GM12873 (cell line): ENCODE data around the gene KLHDC7A.

Experiments used
- TF ChIP-seq, protein P1 (sequence below): IDR thresholded peaks from 2 replicates; pipeline ENCODE4 v1.5.1; 2012; ENCODE audit warnings: low read depth, mild to moderate bottlenecking, moderate library complexity, low read length, control low read depth; ENCODE audit not compliant: insufficient read depth; ENCODE audit errors: missing control alignments

The KLHDC7A gene

DNA sequence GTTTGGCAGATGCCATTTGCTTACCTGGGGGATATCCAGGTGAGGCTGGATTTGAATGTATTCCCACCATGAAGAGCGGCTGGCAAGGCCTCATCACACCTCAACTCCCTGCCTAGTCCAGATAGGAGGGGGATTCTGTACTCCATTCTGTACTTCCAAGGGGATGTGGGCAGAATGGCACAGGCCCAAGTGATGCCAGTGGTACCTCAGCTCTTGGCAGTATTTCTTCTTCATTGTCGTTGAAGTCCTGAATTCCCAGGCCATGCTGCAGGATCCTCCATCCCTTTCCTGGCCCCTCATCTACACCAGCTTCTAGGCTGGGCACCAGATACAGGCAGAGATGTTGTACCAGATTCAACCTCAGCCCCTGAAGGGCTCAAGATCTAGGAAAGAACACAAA, 47.9 kb downstream of the KLHDC7A start:
- TF ChIP-seq, protein P1, sequence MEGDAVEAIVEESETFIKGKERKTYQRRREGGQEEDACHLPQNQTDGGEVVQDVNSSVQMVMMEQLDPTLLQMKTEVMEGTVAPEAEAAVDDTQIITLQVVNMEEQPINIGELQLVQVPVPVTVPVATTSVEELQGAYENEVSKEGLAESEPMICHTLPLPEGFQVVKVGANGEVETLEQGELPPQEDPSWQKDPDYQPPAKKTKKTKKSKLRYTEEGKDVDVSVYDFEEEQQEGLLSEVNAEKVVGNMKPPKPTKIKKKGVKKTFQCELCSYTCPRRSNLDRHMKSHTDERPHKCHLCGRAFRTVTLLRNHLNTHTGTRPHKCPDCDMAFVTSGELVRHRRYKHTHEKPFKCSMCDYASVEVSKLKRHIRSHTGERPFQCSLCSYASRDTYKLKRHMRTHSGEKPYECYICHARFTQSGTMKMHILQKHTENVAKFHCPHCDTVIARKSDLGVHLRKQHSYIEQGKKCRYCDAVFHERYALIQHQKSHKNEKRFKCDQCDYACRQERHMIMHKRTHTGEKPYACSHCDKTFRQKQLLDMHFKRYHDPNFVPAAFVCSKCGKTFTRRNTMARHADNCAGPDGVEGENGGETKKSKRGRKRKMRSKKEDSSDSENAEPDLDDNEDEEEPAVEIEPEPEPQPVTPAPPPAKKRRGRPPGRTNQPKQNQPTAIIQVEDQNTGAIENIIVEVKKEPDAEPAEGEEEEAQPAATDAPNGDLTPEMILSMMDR = no peak

DNA sequence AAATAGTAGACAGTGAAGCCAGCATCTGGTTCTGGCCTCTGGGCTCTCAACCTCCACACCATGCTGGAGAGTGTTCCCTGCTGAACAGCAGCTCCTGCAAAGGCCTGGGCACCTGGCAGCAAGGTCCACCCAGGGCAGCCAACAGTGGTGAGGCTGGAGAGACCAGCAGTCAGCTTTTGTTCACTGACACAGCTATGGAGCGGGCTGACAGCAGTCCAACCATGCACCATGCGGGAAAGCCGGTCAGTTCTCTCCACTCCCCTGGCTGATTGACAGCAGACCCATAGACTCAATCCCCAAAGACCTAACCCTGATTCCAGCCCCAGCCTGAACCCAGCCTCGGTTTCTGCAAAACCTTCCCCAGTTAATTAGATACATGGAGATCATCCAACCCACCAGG, 49.0 kb downstream of the KLHDC7A start:
- TF ChIP-seq, protein P1 = no peak

DNA sequence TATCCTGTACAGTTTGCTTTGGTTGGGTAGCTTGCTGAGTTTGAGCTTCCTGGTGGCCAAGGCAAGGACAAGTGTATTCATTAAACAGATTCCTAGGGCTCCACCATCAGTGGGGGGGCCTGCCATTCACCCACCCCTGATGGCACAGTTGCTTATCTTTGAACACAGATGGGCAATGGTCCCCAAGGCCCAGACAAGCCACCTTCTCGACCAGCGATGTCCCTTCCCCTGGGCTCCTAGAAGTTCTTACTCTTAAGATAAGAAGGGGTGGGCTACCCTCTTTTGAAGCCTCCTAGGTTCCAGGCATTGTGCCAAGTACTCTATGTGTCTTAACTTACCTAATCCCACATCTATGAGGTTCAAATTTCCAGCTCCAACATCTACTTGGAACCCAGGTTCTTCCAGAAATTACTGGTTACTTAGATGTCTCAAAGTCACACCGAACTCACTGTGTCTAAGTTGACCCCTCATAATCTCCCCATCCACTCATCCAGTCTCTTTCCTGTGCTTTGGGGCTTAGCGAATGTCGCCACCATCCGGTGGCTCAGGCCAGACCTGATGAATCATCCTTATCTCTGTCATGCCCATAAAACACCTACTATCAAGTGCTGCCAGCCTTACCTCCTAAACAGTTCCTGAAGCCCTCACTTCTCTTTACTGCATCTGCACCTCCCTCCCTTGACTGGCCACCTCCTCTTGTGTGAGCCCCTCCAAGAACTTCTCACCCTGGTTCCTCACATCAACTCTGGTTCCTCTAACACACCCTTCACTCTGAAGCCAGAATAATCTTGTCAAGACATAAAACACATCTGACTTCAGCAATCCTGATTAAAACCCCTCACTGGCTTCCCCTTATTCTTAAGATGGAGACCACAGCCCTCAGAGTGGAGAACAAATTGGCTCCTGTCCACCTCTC, 50.1 kb downstream of the KLHDC7A start:
- TF ChIP-seq, protein P1 = peak; percentile 51

DNA sequence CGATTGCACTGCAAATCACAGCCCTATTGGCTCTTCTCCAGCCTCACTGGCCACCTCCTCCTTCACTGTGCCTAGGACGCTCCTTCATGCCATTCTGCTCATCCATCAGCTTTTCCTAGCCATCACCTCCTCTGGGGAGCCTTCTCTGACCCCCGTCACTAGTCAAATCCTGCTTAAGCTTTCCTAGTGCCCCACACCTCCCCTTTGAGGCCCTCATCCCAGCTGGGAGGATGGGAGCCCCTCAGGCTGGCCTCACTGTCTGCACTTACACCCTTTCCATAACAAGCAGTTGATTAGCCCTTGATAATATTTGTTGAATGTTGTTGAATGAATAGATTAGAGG, 50.7 kb downstream of the KLHDC7A start:
- TF ChIP-seq, protein P1 = no peak

DNA sequence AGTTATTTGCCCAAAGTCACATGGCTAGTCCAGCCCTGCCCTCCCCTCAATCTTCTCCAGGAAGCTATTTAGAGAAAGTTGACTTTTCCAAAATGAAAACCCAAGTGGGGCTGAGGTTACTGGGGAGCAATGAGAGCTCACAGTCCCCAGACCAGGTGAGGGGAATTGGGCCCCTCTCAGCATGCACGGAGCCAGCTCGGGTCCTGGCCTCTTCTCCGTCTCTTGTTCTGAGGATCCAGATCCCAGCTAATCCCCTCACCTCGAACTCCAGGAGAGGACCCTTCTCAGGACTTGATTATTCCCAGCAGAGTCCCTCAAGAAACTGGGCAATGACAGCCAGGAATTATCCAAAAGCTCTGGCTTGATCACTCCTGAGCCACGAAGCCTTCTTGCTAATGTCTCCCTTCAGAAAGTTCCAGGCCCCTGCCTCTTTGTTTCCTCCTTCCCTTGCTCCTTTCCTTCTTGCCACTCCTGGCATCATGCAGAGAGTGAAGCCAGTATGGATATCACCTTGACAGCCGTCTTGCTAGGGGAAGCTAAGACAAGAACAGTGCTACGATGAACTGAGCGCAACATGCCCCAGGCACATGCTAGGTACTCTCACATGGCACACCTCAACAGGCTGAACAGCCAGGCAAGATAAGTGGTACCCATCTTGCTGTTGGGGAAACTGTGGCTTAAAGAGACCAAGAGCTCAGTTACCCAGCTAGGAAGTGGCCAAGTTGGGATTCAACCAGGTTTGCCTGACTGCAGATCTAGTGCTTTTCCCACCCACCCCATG, 51.9 kb downstream of the KLHDC7A start:
- TF ChIP-seq, protein P1 = no peak

DNA sequence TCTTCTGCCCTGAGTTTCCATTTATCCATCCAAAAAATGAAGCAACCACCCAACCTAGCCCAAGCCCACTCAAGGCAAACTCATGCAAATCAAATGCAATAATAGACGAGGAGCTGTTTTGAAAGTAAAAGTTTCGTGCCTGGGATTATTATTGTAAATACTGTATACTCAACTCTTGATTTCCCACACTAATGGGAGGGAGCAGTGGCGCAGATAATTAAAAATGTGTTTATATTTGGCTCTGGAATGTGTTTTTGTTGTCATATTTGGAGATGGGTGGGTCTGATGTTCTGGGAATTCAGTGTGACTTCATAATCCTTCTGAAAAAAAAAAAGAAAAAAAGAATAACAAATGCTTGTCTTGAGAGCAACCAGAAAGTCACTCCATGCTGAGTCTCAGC, 52.5 kb downstream of the KLHDC7A start:
- TF ChIP-seq, protein P1 = no peak

DNA sequence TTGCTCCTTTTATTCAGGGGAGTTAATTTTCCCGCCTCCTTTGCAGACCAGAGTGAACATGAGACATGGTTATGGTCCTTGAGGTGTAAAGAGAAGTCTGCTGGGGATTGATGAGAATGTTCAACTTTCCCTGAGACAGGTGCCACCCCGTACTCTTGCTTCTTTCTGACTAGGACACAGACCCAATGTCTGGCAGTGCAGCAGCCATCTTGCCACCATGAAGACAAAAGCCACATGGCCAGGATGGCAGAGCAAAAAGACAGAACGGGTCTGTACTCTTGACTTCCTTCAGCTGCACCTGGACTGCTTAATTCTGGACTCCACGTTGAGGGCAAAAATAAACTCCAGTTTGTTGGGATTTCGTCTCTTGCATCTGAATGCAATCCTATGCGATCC, 54.1 kb downstream of the KLHDC7A start:
- TF ChIP-seq, protein P1 = no peak
